ENCODE measurements around the gene PRKD2. TPM values are rescaled to one million over a fixed set of nuclear protein-coding genes. Genes with fewer than 3 reads are reported as not detected.

The PRKD2 gene
- total RNA-seq, 1 experiment from 2014 or later: 88.5 TPM

DNA sequence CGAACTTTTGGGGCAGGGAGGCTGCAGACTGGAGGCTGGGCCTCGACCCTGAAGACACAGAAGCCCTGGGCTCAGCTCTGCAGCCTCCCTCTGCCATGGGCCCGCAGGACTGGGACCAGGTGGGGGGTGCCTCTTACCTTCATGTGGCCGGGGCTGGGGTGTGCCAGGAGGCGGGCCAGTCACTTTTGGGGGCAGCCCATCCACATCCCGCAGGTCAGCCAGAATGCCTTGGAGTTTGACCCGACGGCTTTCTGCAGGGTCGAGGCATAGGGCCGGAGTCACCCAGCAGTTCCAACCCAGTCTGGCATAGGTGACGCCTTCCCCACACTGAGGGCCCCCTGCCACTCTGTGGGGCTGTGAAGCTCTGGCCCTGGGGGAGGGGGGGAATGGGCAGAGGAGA is 10.8 kb upstream of the PRKD2 start:
- intact Hi-C loops (cut with micrococcal nuclease; ENCODE audit: unreplicated experiment): no loop called here
- Histone ChIP-seq H3K36me3 (ENCODE audit: low read depth) (peaks cover 42% of the 10 kb centered on the region), H3K27me3 (ENCODE audit: insufficient read depth, low read depth) (no peaks in the 10 kb centered on the region), H3K4me3 (no peak overlapping the region), H3K79me2 (ENCODE audit: low read depth) (peaks cover 34% of the 10 kb centered on the region), H3K9me2 (ENCODE audit: insufficient read depth) (no peaks in the 10 kb centered on the region), H3K4me2 (no peak overlapping the region), H2AFZ (no peak overlapping the region), H3F3A (ENCODE audit: insufficient read depth, low read depth) (peaks cover 28% of the 10 kb centered on the region; the same call in 1 of the 2 replicates), H3K9me3 (ENCODE audit: insufficient read depth, low read depth) (no peaks in the 10 kb centered on the region), H3K4me1 (replicated peaks; ENCODE audit: insufficient read depth) (peaks cover 26% of the 10 kb centered on the region), H4K20me1 (ENCODE audit: insufficient read depth) (peaks cover 32% of the 10 kb centered on the region), H3K27ac (no peak overlapping the region)
- POLR2A ChIA-PET (ENCODE audit: unreplicated experiment): no interaction called here
- peak in 1 of 2 experiments; percentile 28 for DNase-seq
- no peak for TF ChIP-seq EZH2 (IDR thresholded peaks at IDR 0.05; ENCODE audit: low read depth)
- TF ChIP-seq, protein P1, sequence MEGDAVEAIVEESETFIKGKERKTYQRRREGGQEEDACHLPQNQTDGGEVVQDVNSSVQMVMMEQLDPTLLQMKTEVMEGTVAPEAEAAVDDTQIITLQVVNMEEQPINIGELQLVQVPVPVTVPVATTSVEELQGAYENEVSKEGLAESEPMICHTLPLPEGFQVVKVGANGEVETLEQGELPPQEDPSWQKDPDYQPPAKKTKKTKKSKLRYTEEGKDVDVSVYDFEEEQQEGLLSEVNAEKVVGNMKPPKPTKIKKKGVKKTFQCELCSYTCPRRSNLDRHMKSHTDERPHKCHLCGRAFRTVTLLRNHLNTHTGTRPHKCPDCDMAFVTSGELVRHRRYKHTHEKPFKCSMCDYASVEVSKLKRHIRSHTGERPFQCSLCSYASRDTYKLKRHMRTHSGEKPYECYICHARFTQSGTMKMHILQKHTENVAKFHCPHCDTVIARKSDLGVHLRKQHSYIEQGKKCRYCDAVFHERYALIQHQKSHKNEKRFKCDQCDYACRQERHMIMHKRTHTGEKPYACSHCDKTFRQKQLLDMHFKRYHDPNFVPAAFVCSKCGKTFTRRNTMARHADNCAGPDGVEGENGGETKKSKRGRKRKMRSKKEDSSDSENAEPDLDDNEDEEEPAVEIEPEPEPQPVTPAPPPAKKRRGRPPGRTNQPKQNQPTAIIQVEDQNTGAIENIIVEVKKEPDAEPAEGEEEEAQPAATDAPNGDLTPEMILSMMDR (conservative IDR thresholded peaks at IDR 0.05): no peak
- CTCF ChIA-PET: interaction anchor here (0.6 kb wide), 1 partner anchor 23 kb away, joined by 6 read pairs; no protein-coding TSS in a partner anchor
- no TSS peak for BruUV-seq (replicated peaks)

DNA sequence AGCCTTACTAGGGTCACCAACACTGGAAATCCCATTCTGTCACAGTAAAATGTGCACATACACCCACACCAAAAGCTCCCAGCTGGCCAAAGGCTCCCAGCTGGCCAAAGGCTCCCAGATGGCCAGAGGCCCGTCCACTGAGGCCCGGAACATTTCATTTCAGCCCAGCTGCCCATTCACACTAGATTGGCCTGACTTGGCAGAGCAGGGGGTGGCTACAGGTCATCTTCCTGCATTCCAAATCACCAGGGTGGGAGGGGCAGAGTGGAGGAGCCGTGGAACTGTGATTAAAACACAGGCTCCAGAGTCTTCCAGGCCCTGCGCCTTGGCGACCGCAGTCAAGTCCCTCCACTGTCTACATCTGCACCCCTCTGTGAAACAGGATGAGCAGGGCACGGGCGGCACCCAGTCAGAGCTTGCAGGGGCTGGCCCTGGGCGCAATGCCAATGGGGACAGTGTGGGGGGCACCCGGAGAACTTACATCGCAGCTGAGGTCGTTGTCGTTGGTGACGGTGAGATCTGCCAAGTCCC is 10.1 kb upstream of the PRKD2 start:
- Histone ChIP-seq H2AFZ (no peak overlapping the region), H3K27ac (no peak overlapping the region), H3K79me2 (ENCODE audit: low read depth) (peaks cover 29% of the 10 kb centered on the region), H4K20me1 (ENCODE audit: insufficient read depth) (peaks cover 32% of the 10 kb centered on the region), H3K4me1 (replicated peaks; ENCODE audit: insufficient read depth) (peaks cover 19% of the 10 kb centered on the region), H3K9me3 (ENCODE audit: insufficient read depth, low read depth) (no peaks in the 10 kb centered on the region), H3K27me3 (ENCODE audit: insufficient read depth, low read depth) (no peaks in the 10 kb centered on the region), H3F3A (ENCODE audit: insufficient read depth, low read depth) (peaks cover 21% of the 10 kb centered on the region; the same call in 1 of the 2 replicates), H3K4me2 (no peak overlapping the region), H3K36me3 (ENCODE audit: low read depth) (peaks cover 42% of the 10 kb centered on the region), H3K9me2 (ENCODE audit: insufficient read depth) (no peaks in the 10 kb centered on the region), H3K4me3 (no peak overlapping the region)
- peak in 1 of 2 experiments; percentile 10 for DNase-seq
- no TSS peak for BruUV-seq (replicated peaks)
- CTCF ChIA-PET: no interaction called here
- POLR2A ChIA-PET (ENCODE audit: unreplicated experiment): no interaction called here
- TF ChIP-seq EZH2 (IDR thresholded peaks at IDR 0.05; ENCODE audit: low read depth): no peak
- intact Hi-C loops (cut with micrococcal nuclease; ENCODE audit: unreplicated experiment): no loop called here

DNA sequence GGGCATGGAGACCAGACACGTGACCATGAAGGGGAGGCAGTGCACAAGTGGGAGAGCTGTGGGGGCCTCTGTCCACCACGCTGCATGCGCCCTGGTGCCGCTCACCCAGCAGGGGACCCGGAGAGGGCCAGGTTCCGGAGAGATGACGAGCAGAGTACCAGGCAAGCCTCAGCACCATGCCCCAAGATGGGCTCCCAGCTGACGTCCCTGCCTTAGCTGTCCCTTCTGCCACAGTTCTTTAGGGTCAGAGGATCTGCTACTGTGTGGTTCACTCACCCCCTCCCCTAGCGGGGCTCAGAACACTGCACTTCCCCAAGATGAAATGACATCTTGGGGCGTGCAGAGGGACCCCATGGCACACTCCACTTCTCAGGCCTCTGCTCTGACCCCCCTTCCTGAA is 9.6 kb upstream of the PRKD2 start:
- H3K4me1 ChIP-seq (replicated peaks; ENCODE audit: insufficient read depth): peaks cover 14% of the 10 kb centered on the region
- intact Hi-C loops (cut with micrococcal nuclease; ENCODE audit: unreplicated experiment): no loop called here
- peaks cover 27% of the 10 kb centered on the region for H3K79me2 ChIP-seq (ENCODE audit: low read depth)
- no peaks in the 10 kb centered on the region for H3K9me2 ChIP-seq (ENCODE audit: insufficient read depth)
- CTCF ChIA-PET: no interaction called here
- no peak for TF ChIP-seq EZH2 (IDR thresholded peaks at IDR 0.05; ENCODE audit: low read depth)
- TF ChIP-seq, protein P1 (conservative IDR thresholded peaks at IDR 0.05): no peak
- no peak overlapping the region for H2AFZ ChIP-seq
- DNase-seq: peak in 1 of 2 experiments; percentile 23
- no peak overlapping the region for H3K27ac ChIP-seq
- H3K4me2 ChIP-seq: no peak overlapping the region
- no peaks in the 10 kb centered on the region for H3K27me3 ChIP-seq (ENCODE audit: insufficient read depth, low read depth)
- peaks cover 30% of the 10 kb centered on the region for H4K20me1 ChIP-seq (ENCODE audit: insufficient read depth)
- H3F3A ChIP-seq (ENCODE audit: insufficient read depth, low read depth): peaks cover 18% of the 10 kb centered on the region; the same call in 1 of the 2 replicates
- no peaks in the 10 kb centered on the region for H3K9me3 ChIP-seq (ENCODE audit: insufficient read depth, low read depth)
- POLR2A ChIA-PET (ENCODE audit: unreplicated experiment): no interaction called here
- H3K36me3 ChIP-seq (ENCODE audit: low read depth): peaks cover 42% of the 10 kb centered on the region
- H3K4me3 ChIP-seq: no peak overlapping the region
- BruUV-seq (replicated peaks): no TSS peak
